Spleen (tissue), 11 donors: ENCODE data around the gene RAB6A. TPM values are rescaled to one million over a fixed set of nuclear protein-coding genes. Genes with fewer than 3 reads are reported as not detected.

Source experiments
- DNase-seq: peaks from one replicate; pipeline ENCODE4 v3.0.0-alpha.2; 2020
- H3K27ac ChIP-seq, 8 donors: fragments of 200-600 bp; sonication (generic) in 7 of 8; 1 replicate in 4 of 8; 2 replicates in 4 of 8; pipeline versions ENCODE4 v1.5.0 to v1.8.0; 2016 to 2021; ENCODE audit warnings: inconsistent platforms in 4 of 8, mild to moderate bottlenecking in 4 of 8, moderate library complexity in 1 of 8
- H3K27me3 ChIP-seq, 7 donors: fragments of 200-600 bp; sonication (generic) in 6 of 7; replicated peaks in 1 of 7; 1 replicate in 4 of 7; 2 replicates in 3 of 7; pipeline versions ENCODE4 v1.5.0 to v1.8.0; 2016 to 2021; ENCODE audit warnings: inconsistent platforms in 3 of 7, mild to moderate bottlenecking in 1 of 7
- H3K36me3 ChIP-seq, 6 donors: fragments of 200-600 bp; sonication (generic) in 5 of 6; 1 replicate in 4 of 6; 2 replicates in 2 of 6; pipeline versions ENCODE4 v1.5.0 to v1.8.0; 2016 to 2021; ENCODE audit warnings: inconsistent platforms in 2 of 6
- H3K4me1 ChIP-seq, 6 donors: fragments of 200-600 bp; sonication (generic) in 5 of 6; 1 replicate in 3 of 6; 2 replicates in 3 of 6; pipeline versions ENCODE4 v1.5.0 to v1.8.0; 2016 to 2021; ENCODE audit warnings: inconsistent platforms in 3 of 6
- H3K4me3 ChIP-seq, 8 donors: fragments of 200-600 bp; sonication (generic) in 7 of 8; 1 replicate in 4 of 8; 2 replicates in 4 of 8; pipeline versions ENCODE4 v1.5.0 to v1.8.0; 2016 to 2021; ENCODE audit warnings: inconsistent platforms in 4 of 8, mild to moderate bottlenecking in 4 of 8, moderate library complexity in 2 of 8
- H3K9me3 ChIP-seq, 8 donors: fragments of 200-600 bp; sonication (generic) in 7 of 8; 1 replicate in 4 of 8; 2 replicates in 4 of 8; pipeline versions ENCODE4 v1.5.0 to v1.8.0; 2016 to 2021; ENCODE audit warnings: inconsistent platforms in 4 of 8
- CTCF ChIP-seq, 11 experiments: fragments of 200-600 bp in 7 of 11; fragments of 450-650 bp in 4 of 11; sonication (generic) in 4 of 11; IDR thresholded peaks in 8 of 11; conservative IDR thresholded peaks in 3 of 11; 1 replicate in 7 of 11; 2 replicates in 4 of 11; pipeline versions ENCODE4 v1.4.0 to v1.8.0; 2016 to 2021; ENCODE audit warnings: antibody characterized with exemption in 11 of 11, inconsistent platforms in 4 of 11, mild to moderate bottlenecking in 1 of 11
- POLR2A ChIP-seq, 3 donors: fragments of 450-650 bp; IDR thresholded peaks; one replicate each; pipeline ENCODE4 v1.5.1; 2017; ENCODE audit warnings: antibody characterized with exemption in 3 of 3, mild to moderate bottlenecking in 1 of 3
- POLR2AphosphoS5 ChIP-seq, 3 donors: sonication (generic); formaldehyde crosslinking; IDR thresholded peaks; one replicate each; pipeline ENCODE4 v1.5.1; 2017; ENCODE audit warnings: antibody characterized with exemption in 3 of 3
- WGBS, 5 donors: extraction: QIAGEN DNeasy Blood & Tissue Kit in 3 of 5; methylation state at CpG; one replicate each; pipeline versions ENCODE4 v1.1.5 to v1.1.7; 2013 to 2018; 5-methylcytosine and 5-hydroxymethylcytosine counted together
- intact Hi-C: fragments of 100-400 bp; cut with DNase I; formaldehyde crosslinking; loops from one replicate; pipeline ENCODE4 v1.15.0; 2023; ENCODE audit warnings: low total_unique reads
- polyA plus RNA-seq, 3 donors: library from polyadenylated mRNA; stranded (reverse); fragments of 200-250 nt; gene quantifications; one replicate each; pipeline ENCODE4 v1.2.1, GENCODE V29; 2013
- total RNA-seq, 7 donors: library from RNA; depleted of rRNA in 3 of 7; stranded (reverse); fragments of >200 nt in 3 of 7; fragmentation: NEBNext Ultra II Directional in 4 of 7; extraction: Animal tissue kit (Norgen Biotek cat#: 25700) in 4 of 7; gene quantifications; one replicate each; pipeline versions ENCODE4 v1.1.0 to v1.2.1, GENCODE V29; 2016 to 2021
- donor health status: healthy with polysubstance abuse.
- donor health status: DM: no; HTN: no; CAD: no; lungs with moderate emphysema.
- donor health status: DM: no; HTN: no; CAD: no.
- donor health status: Bipolar disorder and iron deficiency.
- donor health status: healthy.
- donor health status: DM: no; HTN: no; CAD: no.
- donor health status: DM: yes; HTN: yes; CAD: no.

Gene RAB6A
- total and polyA plus RNA-seq, 10 donors = 25.7 to 144 (median 97.4) TPM

- TF ChIP-seq POLR2AphosphoS5 (IDR thresholded peaks at IDR 0.05) = no peak
- no peak for TF ChIP-seq CTCF (IDR thresholded peaks at IDR 0.05 in 8 of 11, conservative IDR thresholded peaks at IDR 0.05 in 3 of 11)
- no peak for TF ChIP-seq POLR2A (IDR thresholded peaks at IDR 0.05)
- no peaks in the 10 kb centered on the region for H3K9me3 ChIP-seq
- peaks cover 0 to 35% (median 10%) of the 10 kb centered on the region in 6 donors for H3K36me3 ChIP-seq
- H3K27ac ChIP-seq = peak overlapping the region in 1 of 8 donors; percentile 20
- no peak for DNase-seq
- intact Hi-C loops = no loop called here
- H3K4me1 ChIP-seq = peaks cover 6 to 22% (median 17%) of the 10 kb centered on the region in 6 donors
- no peaks in the 10 kb centered on the region for H3K27me3 ChIP-seq
- no peak overlapping the region for H3K4me3 ChIP-seq
These were observed 31.7 kb upstream of the RAB6A start for GRCh38 chr11:73792584-73792983.

DNA sequence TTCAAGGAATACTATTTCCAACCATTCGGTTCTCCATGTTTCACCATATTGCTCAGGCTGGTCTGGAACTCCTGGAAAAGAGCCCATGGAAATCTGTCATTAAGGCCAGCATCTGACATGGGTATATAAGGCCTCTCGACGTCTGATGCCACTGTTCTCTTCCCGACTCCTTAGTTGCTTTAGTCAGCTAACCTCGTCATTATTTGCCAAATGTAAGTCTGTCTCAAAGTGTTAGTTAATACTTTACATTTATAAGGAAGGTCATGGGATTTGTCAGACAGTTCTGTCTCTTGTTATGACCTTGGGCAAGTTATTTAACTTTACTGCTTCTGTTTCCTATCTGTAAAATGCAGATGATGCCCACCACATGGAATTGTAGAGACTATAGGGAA lies 28.4 kb upstream of the RAB6A start:
- intact Hi-C loops = no loop called here
- peak overlapping the region in 1 of 8 donors; percentile 87 for H3K4me3 ChIP-seq
- no peaks in the 10 kb centered on the region for H3K27me3 ChIP-seq
- TF ChIP-seq POLR2A (IDR thresholded peaks at IDR 0.05) (no peak), CTCF (IDR thresholded peaks at IDR 0.05 in 8 of 11, conservative IDR thresholded peaks at IDR 0.05 in 3 of 11) (no peak), POLR2AphosphoS5 (IDR thresholded peaks at IDR 0.05) (no peak)
- peaks cover 6 to 32% (median 24%) of the 10 kb centered on the region in 6 donors for H3K4me1 ChIP-seq
- no peaks in the 10 kb centered on the region for H3K9me3 ChIP-seq
- no peak for DNase-seq
- 77 to 90% (median 87%) methylated on average over 5 of the region's 5 CpGs for WGBS, 5 donors
- H3K27ac ChIP-seq = peak overlapping the region in 4 of 8 donors; percentile 15 to 91 (median 88)
- peaks cover 0 to 11% (median 0%) of the 10 kb centered on the region in 6 donors for H3K36me3 ChIP-seq

DNA sequence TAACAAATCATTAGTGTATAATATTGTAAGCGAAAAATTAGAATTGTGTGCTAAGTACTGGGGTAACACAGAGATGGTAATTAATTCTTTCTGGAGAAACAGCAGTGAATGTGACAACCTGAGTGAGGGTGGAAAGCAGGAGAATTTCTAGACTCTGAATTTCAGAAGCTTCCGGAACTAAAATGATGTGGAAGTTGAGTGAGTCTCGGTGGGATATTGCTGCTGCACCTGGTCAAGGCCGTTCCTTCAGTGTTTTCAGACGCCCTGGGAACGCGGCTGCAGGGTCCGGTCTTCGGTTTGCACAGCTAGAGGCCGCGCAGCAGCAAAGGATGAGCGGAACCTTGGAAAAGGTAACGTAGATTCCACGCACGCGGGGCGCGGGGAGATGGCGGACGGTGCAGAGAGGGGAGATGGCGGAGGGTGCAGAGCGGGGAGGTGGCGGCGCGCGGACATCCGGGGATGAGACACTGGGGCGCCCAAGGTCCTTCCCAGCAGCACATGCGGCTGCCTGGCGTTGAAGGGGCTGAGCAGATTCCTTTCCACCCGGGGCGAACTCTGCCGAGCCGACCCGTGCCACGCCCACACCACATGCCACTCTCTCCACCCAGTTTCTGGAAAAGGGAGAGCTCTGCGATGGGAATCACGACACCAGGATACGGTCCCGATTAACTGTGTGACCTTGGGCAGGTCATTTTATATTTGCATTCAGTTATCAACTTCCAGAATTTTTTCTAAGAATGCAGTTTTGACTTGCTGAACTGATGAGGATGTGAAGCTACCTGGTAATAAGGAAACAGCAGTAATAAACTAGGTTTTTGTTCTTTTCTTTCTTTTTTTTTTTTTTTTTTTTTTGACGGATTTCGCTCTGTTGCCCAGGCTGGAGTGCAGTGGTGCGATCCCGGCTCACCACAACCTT lies 27.0 kb upstream of the RAB6A start, which contains the start of gene MRPL48:
Gene MRPL48, plus strand, starts transcription at position 232 of the 916 bp plus-strand sequence. Its CDS starts 98 bp downstream, at position 330.
- DNase-seq = peak; percentile 97
- H3K27me3 ChIP-seq = no peaks in the 10 kb centered on the region
- peaks cover 0 to 11% (median 0%) of the 10 kb centered on the region in 6 donors for H3K36me3 ChIP-seq
- 3 to 7% (median 4%) methylated on average over 41 to 44 of the region's 44 CpGs for whole genome bisulfite sequencing, 5 donors
- TF ChIP-seq POLR2A (IDR thresholded peaks at IDR 0.05) (peak in 1 of 3 donors; percentile 31), POLR2AphosphoS5 (IDR thresholded peaks at IDR 0.05) (peak; percentile 78 to 89 (median 87)), CTCF (IDR thresholded peaks at IDR 0.05 in 8 of 11, conservative IDR thresholded peaks at IDR 0.05 in 3 of 11) (peak in 1 of 11 experiments; percentile 20)
- intact Hi-C loops = no loop called here
- peak within 1 kb of the TSS; percentile 49 to 93 (median 89) for H3K27ac ChIP-seq
- H3K4me3 ChIP-seq = peak within 1 kb of the TSS; percentile 45 to 87 (median 78)
- peaks cover 6 to 32% (median 24%) of the 10 kb centered on the region in 6 donors for H3K4me1 ChIP-seq
- H3K9me3 ChIP-seq = no peaks in the 10 kb centered on the region
